ENCODE measurements around the gene PRDM8. TPM values are rescaled to one million over a fixed set of nuclear protein-coding genes. Genes with fewer than 3 reads are reported as not detected.

Gene PRDM8
- total RNA-seq, 1 donor from 2014 or later, result 0.07 TPM

DNA sequence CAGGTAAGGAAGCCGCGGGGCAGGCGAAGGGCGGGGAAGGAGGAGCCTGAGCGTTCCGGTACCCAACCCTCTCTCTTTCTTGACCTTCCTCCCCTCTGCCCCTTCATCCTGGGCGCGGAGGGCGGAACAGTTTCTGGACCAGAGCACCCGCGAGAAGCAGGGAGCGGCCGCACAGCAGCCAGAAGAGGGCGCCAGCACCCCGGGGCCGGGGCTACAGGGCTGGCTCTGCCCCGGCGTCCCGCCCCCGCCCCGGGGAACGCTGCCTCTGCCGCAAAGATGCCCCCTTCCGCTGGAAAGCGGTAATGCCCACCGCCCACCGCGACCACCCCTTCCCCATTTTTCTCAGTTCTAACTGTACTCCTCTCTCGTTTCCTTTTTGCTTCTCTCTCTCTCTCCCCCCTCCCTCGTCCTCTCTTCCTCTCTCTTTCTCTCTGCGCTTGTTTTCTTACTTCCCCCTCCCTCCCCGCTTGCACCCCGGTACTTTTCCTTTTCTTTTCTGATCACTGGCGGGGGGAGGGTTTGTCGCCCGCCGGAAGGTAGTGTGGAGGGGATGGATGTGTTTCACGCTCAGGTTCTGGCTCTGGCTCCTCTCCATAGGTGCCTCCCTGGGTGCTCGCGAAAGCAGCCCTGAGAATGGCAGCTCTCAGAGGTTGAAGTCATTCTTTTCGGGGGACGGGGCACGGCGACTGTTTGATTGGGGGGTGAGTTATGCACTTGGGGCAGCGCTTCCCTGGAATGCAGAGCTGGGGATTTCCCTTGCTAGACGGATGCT lies 13.1 kb upstream of the PRDM8 start:
- Mint-ChIP-seq H3K4me3 (ENCODE audit: unreplicated experiment) (peak overlapping the region; percentile 76), H3K9me3 (ENCODE audit: low read depth) (peaks cover 14% of the 10 kb centered on the region), H3K27ac (ENCODE audit: unreplicated experiment) (no peak overlapping the region), H3K36me3 (ENCODE audit: low read depth) (peaks cover 8% of the 10 kb centered on the region), H3K27me3 (ENCODE audit: low read depth) (peaks cover 62% of the 10 kb centered on the region), H3K4me1 (ENCODE audit: low read depth) (peaks cover 26% of the 10 kb centered on the region)
- no peak for DNase-seq (ENCODE audit: low spot score)
- TF ChIP-seq, protein P1, sequence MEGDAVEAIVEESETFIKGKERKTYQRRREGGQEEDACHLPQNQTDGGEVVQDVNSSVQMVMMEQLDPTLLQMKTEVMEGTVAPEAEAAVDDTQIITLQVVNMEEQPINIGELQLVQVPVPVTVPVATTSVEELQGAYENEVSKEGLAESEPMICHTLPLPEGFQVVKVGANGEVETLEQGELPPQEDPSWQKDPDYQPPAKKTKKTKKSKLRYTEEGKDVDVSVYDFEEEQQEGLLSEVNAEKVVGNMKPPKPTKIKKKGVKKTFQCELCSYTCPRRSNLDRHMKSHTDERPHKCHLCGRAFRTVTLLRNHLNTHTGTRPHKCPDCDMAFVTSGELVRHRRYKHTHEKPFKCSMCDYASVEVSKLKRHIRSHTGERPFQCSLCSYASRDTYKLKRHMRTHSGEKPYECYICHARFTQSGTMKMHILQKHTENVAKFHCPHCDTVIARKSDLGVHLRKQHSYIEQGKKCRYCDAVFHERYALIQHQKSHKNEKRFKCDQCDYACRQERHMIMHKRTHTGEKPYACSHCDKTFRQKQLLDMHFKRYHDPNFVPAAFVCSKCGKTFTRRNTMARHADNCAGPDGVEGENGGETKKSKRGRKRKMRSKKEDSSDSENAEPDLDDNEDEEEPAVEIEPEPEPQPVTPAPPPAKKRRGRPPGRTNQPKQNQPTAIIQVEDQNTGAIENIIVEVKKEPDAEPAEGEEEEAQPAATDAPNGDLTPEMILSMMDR (IDR thresholded peaks at IDR 0.05), result peak; percentile 95

GRCh38 chr4:80184825-80185756 lies 12.2 kb upstream of the PRDM8 start:
- TF ChIP-seq, protein P1 (IDR thresholded peaks at IDR 0.05), result no peak
- Mint-ChIP-seq H3K36me3 (ENCODE audit: low read depth) (peaks cover 9% of the 10 kb centered on the region), H3K27me3 (ENCODE audit: low read depth) (peaks cover 71% of the 10 kb centered on the region), H3K4me3 (ENCODE audit: unreplicated experiment) (peak overlapping the region; percentile 76), H3K9me3 (ENCODE audit: low read depth) (peaks cover 6% of the 10 kb centered on the region), H3K4me1 (ENCODE audit: low read depth) (peaks cover 30% of the 10 kb centered on the region), H3K27ac (ENCODE audit: unreplicated experiment) (no peak overlapping the region)
- no peak for DNase-seq (ENCODE audit: low spot score)

GRCh38 chr4:80185787-80186548 lies 11.3 kb upstream of the PRDM8 start:
- no peak overlapping the region for H3K27ac Mint-ChIP-seq (ENCODE audit: unreplicated experiment)
- no peaks in the 10 kb centered on the region for H3K9me3 Mint-ChIP-seq (ENCODE audit: low read depth)
- DNase-seq (ENCODE audit: low spot score), result no peak
- H3K36me3 Mint-ChIP-seq (ENCODE audit: low read depth), result peaks cover 9% of the 10 kb centered on the region
- H3K27me3 Mint-ChIP-seq (ENCODE audit: low read depth), result peaks cover 80% of the 10 kb centered on the region
- peaks cover 35% of the 10 kb centered on the region for H3K4me1 Mint-ChIP-seq (ENCODE audit: low read depth)
- TF ChIP-seq, protein P1 (IDR thresholded peaks at IDR 0.05), result no peak
- H3K4me3 Mint-ChIP-seq (ENCODE audit: unreplicated experiment), result no peak overlapping the region

DNA sequence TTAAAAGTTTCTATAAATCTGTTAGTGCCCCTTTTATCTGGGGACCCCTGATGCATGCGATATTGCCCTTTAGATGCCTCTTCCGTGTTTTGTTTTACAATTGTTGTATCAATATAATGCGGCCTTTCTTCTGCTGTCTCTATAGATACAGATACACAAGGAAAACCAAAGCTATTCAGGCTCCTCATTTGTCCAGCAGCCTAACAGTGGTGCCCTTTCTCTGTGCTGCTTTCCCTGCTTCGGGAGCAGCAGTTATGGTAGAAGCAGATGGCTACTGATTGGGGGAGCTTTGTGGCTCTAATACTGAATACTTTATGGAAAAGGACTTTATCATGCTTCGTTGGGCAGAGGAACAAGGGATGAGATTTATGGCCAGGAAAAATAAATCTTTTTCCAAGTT lies 10.6 kb upstream of the PRDM8 start:
- Mint-ChIP-seq H3K4me1 (ENCODE audit: low read depth) (peaks cover 35% of the 10 kb centered on the region), H3K27me3 (ENCODE audit: low read depth) (peaks cover 87% of the 10 kb centered on the region)

More for the DNA sequence above, 10.6 kb upstream of the PRDM8 start:
- DNase-seq (ENCODE audit: low spot score), result no peak
- H3K27ac Mint-ChIP-seq (ENCODE audit: unreplicated experiment), result no peak overlapping the region
- no peaks in the 10 kb centered on the region for H3K9me3 Mint-ChIP-seq (ENCODE audit: low read depth)
- H3K4me3 Mint-ChIP-seq (ENCODE audit: unreplicated experiment), result no peak overlapping the region
- H3K36me3 Mint-ChIP-seq (ENCODE audit: low read depth), result peaks cover 11% of the 10 kb centered on the region
- TF ChIP-seq, protein P1 (IDR thresholded peaks at IDR 0.05), result no peak

Measured in chondrocyte (in vitro differentiated cells).